ENCODE data around the gene SYNE1. TPM values are rescaled to one million over a fixed set of nuclear protein-coding genes. Genes with fewer than 3 reads are reported as not detected.

Gene SYNE1
- total RNA-seq, 1 experiment from 2014 or later: 3.0 TPM

DNA sequence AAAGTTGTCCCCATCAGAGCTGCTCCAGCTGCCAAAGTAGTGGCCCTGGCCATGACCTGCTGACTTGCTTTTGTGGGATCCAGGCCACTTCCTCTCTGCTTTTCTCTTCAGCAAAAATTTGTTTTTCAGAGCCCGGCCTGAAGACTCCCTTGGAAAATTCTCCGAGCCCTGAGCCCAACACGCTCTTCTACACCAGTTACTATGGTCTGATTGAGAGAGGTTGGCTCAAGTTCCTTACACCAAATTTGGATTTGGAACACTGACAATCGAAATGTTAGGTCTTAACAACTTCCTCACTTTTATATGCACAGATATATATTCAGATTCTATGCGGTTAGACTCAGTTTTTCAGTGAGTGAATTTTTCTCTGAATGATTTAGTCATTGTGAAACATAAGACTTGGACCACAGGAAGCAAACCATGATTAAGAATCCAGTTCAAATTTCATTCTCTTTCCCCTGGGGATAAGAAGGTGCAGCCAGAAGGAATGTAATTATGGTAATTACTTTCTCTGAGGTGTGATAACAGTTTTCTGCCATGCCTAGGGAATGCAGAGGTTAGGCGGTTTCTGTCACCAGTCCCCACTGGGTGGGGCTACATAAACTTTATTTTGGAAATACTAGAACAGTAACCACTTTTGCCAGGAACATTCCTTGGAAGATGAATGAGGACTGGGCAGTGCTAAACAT, 365.2 kb downstream of the SYNE1 start:
- H4K8ac ChIP-seq (replicated peaks; ENCODE audit: insufficient read length, low read depth, low read length): no peak overlapping the region
- no peak for DNase-seq
- H3T11ph ChIP-seq (ENCODE audit: low read length): no peak overlapping the region
- no peaks in the 10 kb centered on the region for H4K20me1 ChIP-seq (ENCODE audit: control insufficient read depth, insufficient read depth, insufficient read length)
- no peaks in the 10 kb centered on the region for H3K36me3 Mint-ChIP-seq (ENCODE audit: insufficient read depth in 1 of 3, low read depth in 3 of 3)
- no peaks in the 10 kb centered on the region; the same call in 1 of the 2 replicates for H3K4me1 ChIP-seq (ENCODE audit: insufficient read depth, low read length)
- H2AK5ac ChIP-seq (ENCODE audit: insufficient read length, low read length): no peak overlapping the region
- H3K4me2 ChIP-seq (ENCODE audit: insufficient read depth, insufficient read length, low read length): no peak overlapping the region
- no peaks in the 10 kb centered on the region for H3K79me1 ChIP-seq (ENCODE audit: insufficient read depth, low read depth, low read length, poor library complexity, severe bottlenecking)
- H3K23ac ChIP-seq (ENCODE audit: insufficient read length, low read depth, low read length): no peak overlapping the region
- no peaks in the 10 kb centered on the region for H3K79me2 ChIP-seq (ENCODE audit: insufficient read depth, low read length)
- H3K4ac ChIP-seq (ENCODE audit: low read depth, low read length): no peak overlapping the region
- no peaks in the 10 kb centered on the region for H3K23me2 ChIP-seq (ENCODE audit: insufficient read length, low read depth, low read length, poor library complexity, severe bottlenecking)
- H3K9me3 ChIP-seq (ENCODE audit: control insufficient read depth, low read depth, low read length): no peaks in the 10 kb centered on the region
- no peaks in the 10 kb centered on the region for H3K27me3 ChIP-seq (ENCODE audit: insufficient read depth, low read length)
- no peak overlapping the region for H3K27ac ChIP-seq (ENCODE audit: insufficient read length, low read depth, low read length)
- no peak overlapping the region for H2AFZ ChIP-seq (ENCODE audit: low read length)
- no peaks in the 10 kb centered on the region for H3K27me3 Mint-ChIP-seq (ENCODE audit: low read depth)
- H3K14ac ChIP-seq (ENCODE audit: insufficient read depth, low read length): no peak overlapping the region
- no peak overlapping the region for H3K27ac Mint-ChIP-seq
- H2BK12ac ChIP-seq (ENCODE audit: insufficient read length, low read depth, low read length): no peak overlapping the region
- H3K4me1 Mint-ChIP-seq: peaks cover 14 to 24% of the 10 kb centered on the region in 2 experiments
- TF ChIP-seq, protein P1, sequence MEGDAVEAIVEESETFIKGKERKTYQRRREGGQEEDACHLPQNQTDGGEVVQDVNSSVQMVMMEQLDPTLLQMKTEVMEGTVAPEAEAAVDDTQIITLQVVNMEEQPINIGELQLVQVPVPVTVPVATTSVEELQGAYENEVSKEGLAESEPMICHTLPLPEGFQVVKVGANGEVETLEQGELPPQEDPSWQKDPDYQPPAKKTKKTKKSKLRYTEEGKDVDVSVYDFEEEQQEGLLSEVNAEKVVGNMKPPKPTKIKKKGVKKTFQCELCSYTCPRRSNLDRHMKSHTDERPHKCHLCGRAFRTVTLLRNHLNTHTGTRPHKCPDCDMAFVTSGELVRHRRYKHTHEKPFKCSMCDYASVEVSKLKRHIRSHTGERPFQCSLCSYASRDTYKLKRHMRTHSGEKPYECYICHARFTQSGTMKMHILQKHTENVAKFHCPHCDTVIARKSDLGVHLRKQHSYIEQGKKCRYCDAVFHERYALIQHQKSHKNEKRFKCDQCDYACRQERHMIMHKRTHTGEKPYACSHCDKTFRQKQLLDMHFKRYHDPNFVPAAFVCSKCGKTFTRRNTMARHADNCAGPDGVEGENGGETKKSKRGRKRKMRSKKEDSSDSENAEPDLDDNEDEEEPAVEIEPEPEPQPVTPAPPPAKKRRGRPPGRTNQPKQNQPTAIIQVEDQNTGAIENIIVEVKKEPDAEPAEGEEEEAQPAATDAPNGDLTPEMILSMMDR (conservative IDR thresholded peaks at IDR 0.05): no peak
- H4K5ac ChIP-seq (ENCODE audit: insufficient read length, low read depth, low read length): no peak overlapping the region
- no CpG with 5 or more reads among the region's 6 CpGs for WGBS (ENCODE audit: extremely low coverage, insufficient read length, low lambda C conversion rate)
- H3K9me3 Mint-ChIP-seq: no peaks in the 10 kb centered on the region
- H2BK15ac ChIP-seq (ENCODE audit: low read depth, low read length): no peak overlapping the region
- H4K91ac ChIP-seq (ENCODE audit: insufficient read length, low read depth, low read length): no peak overlapping the region
- no peak overlapping the region for H2BK20ac ChIP-seq (ENCODE audit: low read depth, low read length, poor library complexity, severe bottlenecking)
- no peak overlapping the region for H3K56ac ChIP-seq (ENCODE audit: insufficient read length, low read depth, low read length)
- H3K18ac ChIP-seq (ENCODE audit: insufficient read length, low read depth, low read length): no peak overlapping the region
- H2BK5ac ChIP-seq (ENCODE audit: insufficient read length, low read length): no peak overlapping the region
- no peak overlapping the region for H2BK120ac ChIP-seq (ENCODE audit: low read depth, low read length, poor library complexity, severe bottlenecking)
- H3K4me3 Mint-ChIP-seq: no peak overlapping the region
- no peak overlapping the region for H3K9ac ChIP-seq (ENCODE audit: extremely low read depth, insufficient read length, low read length)
